HAP-1 (cell line): ENCODE measurements around the gene SPATA13.

ENCODE experiments used
- DNase-seq, 2 experiments: peaks; one replicate each; pipeline ENCODE4 v3.0.0-alpha.2; 2016 to 2020; ENCODE audit warnings: low spot score in 2 of 2
- H3K27me3 ChIP-seq: fragments of 250-450 bp; sonication (Bioruptor Pico); 2 replicates; pipeline ENCODE4 v1.5.1; 2020; ENCODE audit warnings: low read depth, mild to moderate bottlenecking, moderate library complexity
- H3K36me3 ChIP-seq: fragments of 250-450 bp; sonication (Bioruptor Pico); replicated peaks from 2 replicates; pipeline ENCODE4 v1.5.1; 2020; ENCODE audit warnings: mild to moderate bottlenecking
- H3K4me1 ChIP-seq: fragments of 250-450 bp; sonication (Bioruptor Pico); 2 replicates; pipeline ENCODE4 v1.5.1; 2020; ENCODE audit warnings: mild to moderate bottlenecking
- H3K4me3 ChIP-seq: fragments of 250-450 bp; sonication (Bioruptor Pico); 2 replicates; pipeline ENCODE4 v1.5.1; 2020; ENCODE audit warnings: mild to moderate bottlenecking, moderate library complexity
- H3K9me3 ChIP-seq: fragments of 250-450 bp; sonication (Bioruptor Pico); 2 replicates; pipeline ENCODE4 v1.5.1; 2020; ENCODE audit warnings: mild to moderate bottlenecking, moderate library complexity
- in situ Hi-C: fragments of 300-500 bp; cut with MboI; formaldehyde crosslinking; loops from 3 replicates; pipeline ENCODE4 v1.14.3; 2020; ENCODE audit warnings: low sequenced_read_pairs, inconsistent platforms, mixed read lengths

Gene SPATA13

GRCh38 chr13:24147570-24147963 is 13.0 kb upstream of the SPATA13 start:
- Histone ChIP-seq H3K4me1 (no peaks in the 10 kb centered on the region), H3K36me3 (no peaks in the 10 kb centered on the region), H3K27me3 (no peaks in the 10 kb centered on the region), H3K4me3 (no peak overlapping the region), H3K9me3 (no peaks in the 10 kb centered on the region)
- in situ Hi-C loops, result no loop called here
- no peak for DNase-seq

GRCh38 chr13:24148414-24149235 is 11.9 kb upstream of the SPATA13 start:
- in situ Hi-C loops, result no loop called here
- H3K36me3 ChIP-seq, result no peaks in the 10 kb centered on the region
- no peaks in the 10 kb centered on the region for H3K27me3 ChIP-seq
- DNase-seq, result no peak
- no peak overlapping the region for H3K4me3 ChIP-seq
- no peaks in the 10 kb centered on the region for H3K9me3 ChIP-seq
- H3K4me1 ChIP-seq, result no peaks in the 10 kb centered on the region

DNA sequence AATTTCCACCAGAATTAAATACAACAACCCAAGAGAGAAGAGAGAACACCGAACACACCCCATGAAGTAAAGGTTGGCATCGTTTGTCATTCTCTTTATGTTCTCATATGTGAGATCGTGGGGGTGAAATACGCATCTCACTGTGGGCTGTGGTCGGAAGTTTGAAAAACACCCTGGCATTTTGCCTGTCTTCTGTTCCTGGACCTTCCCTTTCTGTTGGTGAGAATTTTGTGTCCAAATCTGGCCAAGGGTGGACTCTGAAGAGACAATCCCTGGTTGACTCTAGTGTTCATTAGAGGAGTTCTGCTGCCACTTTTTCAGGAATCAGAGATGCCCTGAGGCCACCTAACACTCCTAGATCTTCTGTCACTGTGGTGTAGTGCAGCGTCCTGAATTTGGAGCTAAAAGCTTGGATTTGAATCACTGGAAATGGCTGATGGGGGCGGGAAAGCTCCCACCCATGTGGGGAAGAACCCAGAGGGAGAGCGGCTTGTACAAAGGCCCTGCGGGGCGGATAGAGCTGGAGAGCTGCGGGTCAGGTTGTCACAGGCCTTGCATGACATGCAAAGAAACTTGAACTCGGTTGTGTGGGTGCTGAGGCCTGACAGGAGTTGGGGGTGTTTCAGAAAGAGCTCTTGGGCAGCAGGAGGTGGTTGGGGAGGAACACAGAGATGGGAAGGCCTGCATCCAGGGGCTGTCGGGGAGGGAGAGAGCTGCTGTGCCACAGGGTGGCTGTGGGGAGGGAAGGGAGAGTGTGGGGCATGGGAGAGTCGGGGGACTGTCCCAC is 11.1 kb upstream of the SPATA13 start:
- in situ Hi-C loops, result no loop called here
- no peaks in the 10 kb centered on the region for H3K27me3 ChIP-seq
- H3K4me1 ChIP-seq, result no peaks in the 10 kb centered on the region
- H3K9me3 ChIP-seq, result no peaks in the 10 kb centered on the region
- no peaks in the 10 kb centered on the region for H3K36me3 ChIP-seq
- no peak overlapping the region for H3K4me3 ChIP-seq
- DNase-seq, result no peak

DNA sequence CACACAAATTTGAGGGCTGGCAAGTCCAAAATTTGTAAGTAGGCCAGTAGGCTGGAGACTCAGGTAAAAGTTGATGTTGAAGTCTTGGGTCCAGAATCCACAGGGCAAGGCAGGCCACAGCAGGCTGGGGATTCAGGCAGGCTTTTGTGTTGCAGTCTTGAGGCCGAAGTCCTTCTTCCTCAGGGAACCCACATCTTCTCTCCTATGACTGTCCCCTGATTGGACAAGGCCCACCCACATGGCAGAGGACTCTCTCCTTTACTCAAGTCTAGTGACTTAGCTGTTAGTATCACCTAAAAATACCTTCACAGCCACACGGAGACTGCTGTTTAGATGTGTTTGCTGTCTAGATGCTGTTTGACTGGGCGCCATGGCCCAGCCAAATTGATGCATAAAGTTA is 9.9 kb upstream of the SPATA13 start:
- in situ Hi-C loops, result no loop called here
- H3K4me1 ChIP-seq, result no peaks in the 10 kb centered on the region

GRCh38 chr13:24151864-24152263 is 8.7 kb upstream of the SPATA13 start:
- H3K4me1 ChIP-seq, result no peaks in the 10 kb centered on the region
- no peak for DNase-seq
- no peaks in the 10 kb centered on the region for H3K9me3 ChIP-seq
- no peaks in the 10 kb centered on the region for H3K36me3 ChIP-seq
- no peaks in the 10 kb centered on the region for H3K27me3 ChIP-seq
- H3K4me3 ChIP-seq, result no peak overlapping the region
- in situ Hi-C loops, result no loop called here

More for the DNA sequence above, 9.9 kb upstream of the SPATA13 start:
- DNase-seq, result no peak
- no peaks in the 10 kb centered on the region for H3K9me3 ChIP-seq
- no peaks in the 10 kb centered on the region for H3K36me3 ChIP-seq
- H3K4me3 ChIP-seq, result no peak overlapping the region
- no peaks in the 10 kb centered on the region for H3K27me3 ChIP-seq

GRCh38 chr13:24152292-24153214 is 8.0 kb upstream of the SPATA13 start:
- in situ Hi-C loops, result no loop called here
- DNase-seq, result no peak
- no peaks in the 10 kb centered on the region for H3K4me1 ChIP-seq

DNA sequence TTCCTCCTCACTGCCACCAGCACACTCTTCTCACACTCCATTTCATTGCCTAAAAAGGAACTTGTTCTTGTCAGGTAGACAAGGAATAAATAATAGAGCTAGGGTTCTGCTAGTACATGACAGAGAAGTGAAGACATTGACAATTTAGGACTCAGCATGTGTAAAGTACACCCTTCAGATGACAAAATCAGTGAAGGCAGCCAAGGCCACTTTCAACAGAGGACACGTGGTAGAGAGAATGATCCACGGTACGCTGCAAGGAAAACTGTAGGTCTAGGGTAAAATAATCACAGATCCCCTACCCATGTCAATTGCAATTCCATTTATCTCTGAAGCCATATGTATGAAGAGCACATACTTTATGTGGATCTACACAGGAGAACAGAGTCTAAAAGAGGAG is 7.2 kb upstream of the SPATA13 start:
- DNase-seq, result no peak
- in situ Hi-C loops, result no loop called here
- no peak overlapping the region for H3K4me3 ChIP-seq

More at GRCh38 chr13:24152292-24153214, 8.0 kb upstream of the SPATA13 start:
- H3K4me3 ChIP-seq, result no peak overlapping the region
- H3K27me3 ChIP-seq, result no peaks in the 10 kb centered on the region
- H3K9me3 ChIP-seq, result no peaks in the 10 kb centered on the region
- H3K36me3 ChIP-seq, result no peaks in the 10 kb centered on the region

GRCh38 chr13:24153979-24154701 is 6.4 kb upstream of the SPATA13 start:
- in situ Hi-C loops, result no loop called here
- no peaks in the 10 kb centered on the region for H3K36me3 ChIP-seq
- no peaks in the 10 kb centered on the region for H3K9me3 ChIP-seq
- no peaks in the 10 kb centered on the region for H3K27me3 ChIP-seq
- no peak for DNase-seq
- no peaks in the 10 kb centered on the region for H3K4me1 ChIP-seq
- no peak overlapping the region for H3K4me3 ChIP-seq

More for the DNA sequence above, 7.2 kb upstream of the SPATA13 start:
- Histone ChIP-seq H3K36me3 (no peaks in the 10 kb centered on the region), H3K27me3 (no peaks in the 10 kb centered on the region), H3K4me1 (no peaks in the 10 kb centered on the region), H3K9me3 (no peaks in the 10 kb centered on the region)

- DNase-seq, result no peak
- Histone ChIP-seq H3K27me3 (no peaks in the 10 kb centered on the region), H3K4me3 (no peak overlapping the region), H3K9me3 (no peaks in the 10 kb centered on the region), H3K4me1 (peaks cover 5% of the 10 kb centered on the region; the same call in 1 of the 2 replicates), H3K36me3 (no peaks in the 10 kb centered on the region)
- in situ Hi-C loops, result no loop called here
These were observed 1.2 kb upstream of the SPATA13 start for GRCh38 chr13:24159357-24159756.

GRCh38 chr13:24161010-24161775 is 673 bp downstream of the SPATA13 start:
- Histone ChIP-seq H3K9me3 (no peaks in the 10 kb centered on the region), H3K36me3 (no peaks in the 10 kb centered on the region), H3K4me1 (peaks cover 5% of the 10 kb centered on the region; the same call in 1 of the 2 replicates), H3K4me3 (peak overlapping the region; percentile 91), H3K27me3 (no peaks in the 10 kb centered on the region)
- peak; percentile 5 to 50 for DNase-seq
- in situ Hi-C loops, result no loop called here

- in situ Hi-C loops, result no loop called here
- no peaks in the 10 kb centered on the region for H3K27me3 ChIP-seq
- no peaks in the 10 kb centered on the region for H3K36me3 ChIP-seq
- H3K4me1 ChIP-seq, result peaks cover 5% of the 10 kb centered on the region; the same call in 1 of the 2 replicates
- H3K9me3 ChIP-seq, result no peaks in the 10 kb centered on the region
- no peak for DNase-seq
- H3K4me3 ChIP-seq, result peak overlapping the region; percentile 91
These were observed 1.5 kb downstream of the SPATA13 start for GRCh38 chr13:24161980-24162525.

- Histone ChIP-seq H3K9me3 (no peaks in the 10 kb centered on the region), H3K4me1 (peaks cover 5% of the 10 kb centered on the region; the same call in 1 of the 2 replicates), H3K27me3 (no peaks in the 10 kb centered on the region), H3K36me3 (no peaks in the 10 kb centered on the region), H3K4me3 (no peak overlapping the region)
- in situ Hi-C loops, result no loop called here
- DNase-seq, result no peak
These were observed 2.1 kb downstream of the SPATA13 start for GRCh38 chr13:24162604-24163003.
